Hypothalamus (tissue), 51 donors: ENCODE data around the gene WWC1.
A peak's percentile ranks its signal among the peaks of the same experiment; 100 is the strongest.
"Not testable (repeated sequence)": the region's sequence is repeated elsewhere in the genome, so short reads cannot be mapped to it uniquely, and the experiment has no call there.

ENCODE experiments used
- DNase-seq, 51 donors: peaks; one replicate each; lab custom pipeline; 2025; lab: John Stamatoyannopoulos, UW

WWC1 gene

GRCh38 chr5:168430296-168430695 lies 138.9 kb downstream of the WWC1 start:
- DNase-seq, result no peak

- no peak for DNase-seq
Measured at GRCh38 chr5:168432903-168433302, 141.5 kb downstream of the WWC1 start.

- DNase-seq, result peak in 41 of 51 donors; percentile 3 to 85 (median 50)
Measured at GRCh38 chr5:168434001-168434400, 142.6 kb downstream of the WWC1 start.

GRCh38 chr5:168434746-168435321 lies 143.4 kb downstream of the WWC1 start:
- peak in 2 of 51 donors; percentile 8 to 60 for DNase-seq

- not testable (repeated sequence) for DNase-seq
Measured at GRCh38 chr5:168435340-168435739, 143.9 kb downstream of the WWC1 start.

- no peak for DNase-seq
Measured at GRCh38 chr5:168438349-168438748, 146.9 kb downstream of the WWC1 start.

GRCh38 chr5:168443533-168443932 lies 152.1 kb downstream of the WWC1 start:
- DNase-seq, result no peak

- DNase-seq, result no peak
Measured at GRCh38 chr5:168443950-168444700, 152.7 kb downstream of the WWC1 start.

GRCh38 chr5:168446983-168447619 lies 155.7 kb downstream of the WWC1 start:
- no peak for DNase-seq

GRCh38 chr5:168447808-168448207 lies 156.4 kb downstream of the WWC1 start:
- DNase-seq, result peak in 1 of 51 donors; percentile 3

- DNase-seq, result no peak
Measured at GRCh38 chr5:168449166-168449565, 157.7 kb downstream of the WWC1 start.

- no peak for DNase-seq
Measured at GRCh38 chr5:168451565-168451964, 160.1 kb downstream of the WWC1 start.

- DNase-seq, result no peak
Measured at GRCh38 chr5:168455201-168455600, 163.8 kb downstream of the WWC1 start.

GRCh38 chr5:168457542-168457941 lies 166.1 kb downstream of the WWC1 start:
- DNase-seq, result no peak

GRCh38 chr5:168460606-168461005 lies 169.2 kb downstream of the WWC1 start:
- no peak for DNase-seq

GRCh38 chr5:168463081-168463480 lies 171.6 kb downstream of the WWC1 start:
- no peak for DNase-seq

- no peak for DNase-seq
Measured at GRCh38 chr5:168464214-168464613, 172.8 kb downstream of the WWC1 start.

- no peak for DNase-seq
Measured at GRCh38 chr5:168464641-168465040, 173.2 kb downstream of the WWC1 start.

- DNase-seq, result no peak
Measured at GRCh38 chr5:168467755-168468330, 176.4 kb downstream of the WWC1 start.

GRCh38 chr5:168468836-168469235 lies 177.4 kb downstream of the WWC1 start:
- no peak for DNase-seq

- no peak for DNase-seq
Measured at GRCh38 chr5:168469816-168470215, 178.4 kb downstream of the WWC1 start.

- DNase-seq, result no peak
Measured at GRCh38 chr5:168471785-168472184, 180.3 kb downstream of the WWC1 start.
